ENCODE data around the gene MTCH1. TPM values are rescaled to one million over a fixed set of nuclear protein-coding genes. Genes with fewer than 3 reads are reported as not detected.

The MTCH1 gene
- total RNA-seq, 2 donors from 2014 or later: 226 to 235 TPM

GRCh38 chr6:37005827-37006567 is 20.0 kb upstream of the MTCH1 start:
- no peaks in the 10 kb centered on the region for H3K4me1 Mint-ChIP-seq
- H3K4me3 Mint-ChIP-seq: no peak overlapping the region
- DNase-seq: peak; percentile 22
- TF ChIP-seq, protein P1, sequence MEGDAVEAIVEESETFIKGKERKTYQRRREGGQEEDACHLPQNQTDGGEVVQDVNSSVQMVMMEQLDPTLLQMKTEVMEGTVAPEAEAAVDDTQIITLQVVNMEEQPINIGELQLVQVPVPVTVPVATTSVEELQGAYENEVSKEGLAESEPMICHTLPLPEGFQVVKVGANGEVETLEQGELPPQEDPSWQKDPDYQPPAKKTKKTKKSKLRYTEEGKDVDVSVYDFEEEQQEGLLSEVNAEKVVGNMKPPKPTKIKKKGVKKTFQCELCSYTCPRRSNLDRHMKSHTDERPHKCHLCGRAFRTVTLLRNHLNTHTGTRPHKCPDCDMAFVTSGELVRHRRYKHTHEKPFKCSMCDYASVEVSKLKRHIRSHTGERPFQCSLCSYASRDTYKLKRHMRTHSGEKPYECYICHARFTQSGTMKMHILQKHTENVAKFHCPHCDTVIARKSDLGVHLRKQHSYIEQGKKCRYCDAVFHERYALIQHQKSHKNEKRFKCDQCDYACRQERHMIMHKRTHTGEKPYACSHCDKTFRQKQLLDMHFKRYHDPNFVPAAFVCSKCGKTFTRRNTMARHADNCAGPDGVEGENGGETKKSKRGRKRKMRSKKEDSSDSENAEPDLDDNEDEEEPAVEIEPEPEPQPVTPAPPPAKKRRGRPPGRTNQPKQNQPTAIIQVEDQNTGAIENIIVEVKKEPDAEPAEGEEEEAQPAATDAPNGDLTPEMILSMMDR (conservative IDR thresholded peaks at IDR 0.05): no peak
- Histone ChIP-seq H3K36me3 (ENCODE audit: control insufficient read depth, insufficient read depth, low read length) (no peaks in the 10 kb centered on the region), H3K9ac (ENCODE audit: extremely low read depth, low read length, poor library complexity, severe bottlenecking) (no peak overlapping the region), H3K4me3 (ENCODE audit: low read length) (no peak overlapping the region), H3K4me1 (ENCODE audit: control insufficient read depth, insufficient read depth, low read length) (no peaks in the 10 kb centered on the region), H3K27ac (ENCODE audit: low read depth, low read length) (no peak overlapping the region), H3K27me3 (ENCODE audit: control insufficient read depth, insufficient read depth, low read length, poor library complexity, severe bottlenecking) (no peaks in the 10 kb centered on the region), H3K9me3 (ENCODE audit: control insufficient read depth, low read length) (no peaks in the 10 kb centered on the region)
- H3K27ac Mint-ChIP-seq: no peak overlapping the region
- H3K9me3 Mint-ChIP-seq: peaks cover 2% of the 10 kb centered on the region
- H3K36me3 Mint-ChIP-seq (ENCODE audit: low read depth): no peaks in the 10 kb centered on the region
- WGBS, 2 experiments (ENCODE audit: insufficient coverage in 1 of 2, insufficient read length in 1 of 2): 90 to 95% methylated on average over 4 to 13 of the region's 13 CpGs
- peaks cover 1% of the 10 kb centered on the region for H3K27me3 Mint-ChIP-seq (ENCODE audit: insufficient read depth)

DNA sequence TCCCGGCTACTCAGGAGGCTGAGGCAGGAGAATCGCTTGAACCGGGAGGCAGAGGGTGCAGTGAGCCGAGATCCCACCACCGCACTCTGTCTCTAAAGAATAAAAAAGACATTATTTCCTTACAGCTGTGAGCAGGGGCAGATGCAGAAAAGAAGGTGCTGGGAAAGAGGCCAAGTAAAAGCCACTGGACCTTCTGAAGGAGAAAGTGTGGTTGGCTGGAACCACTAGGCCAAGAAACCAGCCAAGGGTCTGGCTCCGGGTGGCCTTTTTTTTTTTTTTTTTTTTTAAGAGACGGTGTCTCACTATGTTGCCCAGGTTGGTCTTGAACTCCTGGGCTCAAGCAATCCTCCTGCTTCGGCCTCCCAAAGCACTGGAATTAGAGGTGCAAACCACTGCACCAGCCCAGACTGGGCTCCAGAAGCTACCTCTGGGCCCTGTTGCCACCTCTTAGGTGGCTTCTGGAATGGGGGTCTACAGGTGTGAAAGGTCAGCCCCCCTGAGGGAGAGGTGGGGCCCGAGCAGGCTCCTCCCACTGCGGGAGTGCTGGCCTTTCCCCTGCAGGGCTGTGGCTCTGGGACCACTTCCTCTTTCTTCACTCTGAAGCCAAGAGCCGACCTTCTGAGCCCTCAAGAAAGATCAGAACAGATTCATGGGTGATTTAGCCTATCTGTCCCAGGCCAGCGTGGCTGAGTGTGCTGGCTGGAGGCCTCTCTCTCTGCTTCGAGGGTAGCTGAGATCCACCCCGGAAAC is 19.2 kb upstream of the MTCH1 start, which contains the start of gene FGD2:
TSS of gene FGD2 (plus strand) at position 595 of the 750 bp plus-strand sequence. CDS start 163 bp downstream, outside the sequence.
- H3K27ac ChIP-seq (ENCODE audit: low read depth, low read length): no peak within 1 kb of the TSS
- H3K27ac Mint-ChIP-seq: no peak within 1 kb of the TSS
- H3K4me3 Mint-ChIP-seq: no peak within 1 kb of the TSS
- no peaks in the 10 kb centered on the region for H3K9me3 ChIP-seq (ENCODE audit: control insufficient read depth, low read length)
- H3K4me1 Mint-ChIP-seq: no peaks in the 10 kb centered on the region
- H3K36me3 Mint-ChIP-seq (ENCODE audit: low read depth): no peaks in the 10 kb centered on the region
- H3K4me3 ChIP-seq (ENCODE audit: low read length): no peak within 1 kb of the TSS
- H3K9me3 Mint-ChIP-seq: peaks cover 2% of the 10 kb centered on the region
- peaks cover 1% of the 10 kb centered on the region for H3K27me3 Mint-ChIP-seq (ENCODE audit: insufficient read depth)
- DNase-seq: peak; percentile 39
- WGBS, 2 experiments (ENCODE audit: insufficient coverage in 1 of 2, insufficient read length in 1 of 2): 71 to 91% methylated on average over 4 to 14 of the region's 14 CpGs
- no peaks in the 10 kb centered on the region for H3K36me3 ChIP-seq (ENCODE audit: control insufficient read depth, insufficient read depth, low read length)
- TF ChIP-seq, protein P1 (conservative IDR thresholded peaks at IDR 0.05): no peak
- H3K27me3 ChIP-seq (ENCODE audit: control insufficient read depth, insufficient read depth, low read length, poor library complexity, severe bottlenecking): no peaks in the 10 kb centered on the region
- H3K4me1 ChIP-seq (ENCODE audit: control insufficient read depth, insufficient read depth, low read length): no peaks in the 10 kb centered on the region
- no peak within 1 kb of the TSS for H3K9ac ChIP-seq (ENCODE audit: extremely low read depth, low read length, poor library complexity, severe bottlenecking)

DNA sequence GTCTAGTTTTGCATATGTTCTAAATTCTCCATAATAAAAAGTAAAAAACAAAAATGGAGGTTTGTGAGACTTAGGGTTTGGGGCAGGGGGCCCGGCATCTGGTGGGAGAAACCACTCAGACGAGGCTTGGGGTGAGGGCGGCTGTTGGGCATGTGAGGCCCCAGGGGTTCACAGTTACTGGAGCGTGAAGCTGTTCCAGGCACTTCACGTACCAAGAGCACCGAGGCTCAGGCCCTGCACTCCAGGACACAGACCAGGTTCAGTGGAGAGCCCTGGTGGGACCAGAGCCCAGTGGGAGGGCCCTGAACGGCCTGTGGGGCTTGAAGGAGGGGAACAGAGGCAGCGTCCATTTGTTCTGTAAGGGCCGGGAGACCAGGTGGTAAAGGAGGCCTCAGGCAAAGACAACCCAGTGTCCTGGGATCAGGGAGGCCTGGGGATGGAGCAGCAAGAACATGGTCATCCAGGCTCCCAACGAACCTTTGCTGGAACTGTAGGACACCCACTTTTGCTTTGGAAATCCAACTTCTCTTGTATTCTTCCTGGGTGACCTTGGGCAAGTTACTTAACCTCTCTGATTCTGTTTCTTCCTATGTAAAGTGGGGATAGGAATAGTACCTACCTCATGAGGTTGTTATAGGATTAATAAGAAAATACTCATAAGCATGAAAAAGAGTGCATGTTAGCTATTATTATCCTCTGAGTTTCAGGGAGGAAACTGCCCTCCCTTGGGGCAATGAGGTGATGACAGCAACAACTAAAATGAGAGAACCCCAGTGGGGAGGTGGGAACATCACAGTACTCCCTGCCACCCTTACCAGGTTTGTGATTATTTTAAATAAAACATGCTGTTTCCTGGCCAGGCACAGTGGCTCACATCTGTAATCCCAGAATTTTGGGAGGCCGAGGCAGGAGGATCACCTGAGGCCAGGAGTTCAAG is 18.3 kb upstream of the MTCH1 start:
- H3K4me1 Mint-ChIP-seq: no peaks in the 10 kb centered on the region

More for the DNA sequence above, 18.3 kb upstream of the MTCH1 start:
- H3K36me3 ChIP-seq (ENCODE audit: control insufficient read depth, insufficient read depth, low read length): no peaks in the 10 kb centered on the region
- Mint-ChIP-seq H3K27me3 (ENCODE audit: insufficient read depth) (peaks cover 1% of the 10 kb centered on the region), H3K36me3 (ENCODE audit: low read depth) (no peaks in the 10 kb centered on the region), H3K4me3 (no peak overlapping the region), H3K27ac (no peak overlapping the region), H3K9me3 (no peaks in the 10 kb centered on the region)
- no peak overlapping the region for H3K4me3 ChIP-seq (ENCODE audit: low read length)
- no peak overlapping the region for H3K9ac ChIP-seq (ENCODE audit: extremely low read depth, low read length, poor library complexity, severe bottlenecking)
- WGBS, 2 experiments (ENCODE audit: insufficient coverage in 1 of 2, insufficient read length in 1 of 2): 87 to 90% methylated on average over 8 to 11 of the region's 11 CpGs
- peak; percentile 22 for DNase-seq
- no peaks in the 10 kb centered on the region for H3K9me3 ChIP-seq (ENCODE audit: control insufficient read depth, low read length)
- H3K27ac ChIP-seq (ENCODE audit: low read depth, low read length): no peak overlapping the region
- TF ChIP-seq, protein P1 (conservative IDR thresholded peaks at IDR 0.05): no peak
- no peaks in the 10 kb centered on the region for H3K27me3 ChIP-seq (ENCODE audit: control insufficient read depth, insufficient read depth, low read length, poor library complexity, severe bottlenecking)
- no peaks in the 10 kb centered on the region for H3K4me1 ChIP-seq (ENCODE audit: control insufficient read depth, insufficient read depth, low read length)
